Measurements from ENCODE around the gene C1orf159. TPM values are rescaled to one million over a fixed set of nuclear protein-coding genes. Genes with fewer than 3 reads are reported as not detected.
A peak's percentile ranks its signal among the peaks of the same experiment; 100 is the strongest.

Gene C1orf159
- total and polyA plus RNA-seq, 9 of the 15 experiments (the other 6 are each of a cell fraction or from before 2014, with no cell fraction given), result 0.28 to 54.9 (median 10.6) TPM

GRCh38 chr1:1151306-1151705 is 35.4 kb upstream of the C1orf159 start:
- Histone ChIP-seq H3K9me3 (replicated peaks; ENCODE audit: control insufficient read depth, insufficient read depth, low read depth, low read length) (no peaks in the 10 kb centered on the region), H3K4me1 (replicated peaks in 1 of 2; ENCODE audit: control insufficient read depth in 2 of 2, insufficient read depth in 2 of 2, low read length in 2 of 2) (peaks cover 6 to 51% of the 10 kb centered on the region in 2 experiments), H3K9ac (ENCODE audit: insufficient read depth in 1 of 2, low read depth in 2 of 2, low read length in 2 of 2) (no peak overlapping the region), H3K4me3 (no peak overlapping the region), H3K79me2 (ENCODE audit: control insufficient read depth, insufficient read depth, low read length) (no peaks in the 10 kb centered on the region), H4K20me1 (replicated peaks; ENCODE audit: control insufficient read depth, insufficient read depth, low read length) (peaks cover 8% of the 10 kb centered on the region; the same call in 1 of the 2 replicates), H2AFZ (ENCODE audit: low read depth, low read length) (no peak overlapping the region), H3K27me3 (ENCODE audit: control insufficient read depth in 2 of 2, insufficient read depth in 2 of 2, low read length in 2 of 2) (peaks cover 25 to 41% of the 10 kb centered on the region in 2 experiments), H3K27ac (ENCODE audit: extremely low read depth, low read depth, low read length) (no peak overlapping the region), H3K9me1 (ENCODE audit: control insufficient read depth, insufficient read depth, low read length) (no peaks in the 10 kb centered on the region), H3K4me2 (ENCODE audit: insufficient read depth, low read length) (no peak overlapping the region), H3K36me3 (ENCODE audit: control insufficient read depth, insufficient read depth, low read length) (no peaks in the 10 kb centered on the region)
- intact Hi-C loops (cut with micrococcal nuclease) (no loop called here), in situ Hi-C loops (cut with MboI) (no loop called here)
- FAIRE-seq, result no peak
- TF ChIP-seq ZNF384 (IDR thresholded peaks at IDR 0.05; ENCODE audit: low read depth, low read length) (no peak), TGIF2 (CRISPR knock-in tag; IDR thresholded peaks at IDR 0.05) (0 out of 2 replicates have a peak, but pooled peaks have one; percentile 19)
- BruUV-seq (replicated peaks), result no TSS peak
- POLR2A ChIA-PET, result interaction anchor here (0.6 to 0.9 kb wide), 2 partner anchors 27 to 69 kb away, joined by 3 to 4 read pairs; no protein-coding TSS in a partner anchor
- no peak for ATAC-seq
- CTCF ChIA-PET (ENCODE audit: low intra/inter-chr PET ratio), result no interaction called here
- no peak for DNase-seq (ENCODE audit: extremely low read depth in 1 of 4, low spot score in 3 of 4)
- 58% methylated on average over 16 of the region's 21 CpGs for WGBS (ENCODE audit: insufficient coverage, low coverage, missing lambda C conversion rate)

- Histone ChIP-seq H3K9me1 (ENCODE audit: control insufficient read depth, insufficient read depth, low read length) (no peaks in the 10 kb centered on the region), H3K36me3 (ENCODE audit: control insufficient read depth, insufficient read depth, low read length) (no peaks in the 10 kb centered on the region)
- intact Hi-C loops (cut with micrococcal nuclease), result no loop called here
Observed at GRCh38 chr1:1150100-1150499, 34.2 kb upstream of the C1orf159 start.

More at GRCh38 chr1:1150100-1150499, 34.2 kb upstream of the C1orf159 start:
- peaks cover 25 to 43% of the 10 kb centered on the region in 2 experiments for H3K27me3 ChIP-seq (ENCODE audit: control insufficient read depth in 2 of 2, insufficient read depth in 2 of 2, low read length in 2 of 2)
- no peak overlapping the region for H3K4me2 ChIP-seq (ENCODE audit: insufficient read depth, low read length)
- BruUV-seq (replicated peaks), result no TSS peak
- POLR2A ChIA-PET, result interaction anchor here (0.6 kb wide), 2 partner anchors 230 to 1000 kb away, joined by 3 read pairs; no protein-coding TSS in a partner anchor
- H3K4me1 ChIP-seq (replicated peaks in 1 of 2; ENCODE audit: control insufficient read depth in 2 of 2, insufficient read depth in 2 of 2, low read length in 2 of 2), result peaks cover 0 to 57% of the 10 kb centered on the region in 2 experiments; a peak in 3 of 5 replicates
- H3K79me2 ChIP-seq (ENCODE audit: control insufficient read depth, insufficient read depth, low read length), result no peaks in the 10 kb centered on the region
- no peaks in the 10 kb centered on the region for H3K9me3 ChIP-seq (replicated peaks; ENCODE audit: control insufficient read depth, insufficient read depth, low read depth, low read length)
- H4K20me1 ChIP-seq (replicated peaks; ENCODE audit: control insufficient read depth, insufficient read depth, low read length), result peaks cover 8% of the 10 kb centered on the region; the same call in 1 of the 2 replicates
- no peak for FAIRE-seq
- no peak overlapping the region for H3K27ac ChIP-seq (ENCODE audit: extremely low read depth, low read depth, low read length)
- no peak overlapping the region for H3K4me3 ChIP-seq
- CTCF ChIA-PET (ENCODE audit: low intra/inter-chr PET ratio), result no interaction called here
- peak; percentile 17; the same call in 1 of the 3 replicates for ATAC-seq
- TF ChIP-seq MAX (CRISPR knock-in tag; IDR thresholded peaks at IDR 0.05), result 0 out of 2 replicates have a peak, but pooled peaks have one; percentile 23
- no peak for TF ChIP-seq ZBTB43 (CRISPR knock-in tag; IDR thresholded peaks at IDR 0.05)
- 18% methylated on average over 12 of the region's 12 CpGs for WGBS (ENCODE audit: insufficient coverage, low coverage, missing lambda C conversion rate)
- H2AFZ ChIP-seq (ENCODE audit: low read depth, low read length), result no peak overlapping the region
- in situ Hi-C loops (cut with MboI), result no loop called here
- DNase-seq (ENCODE audit: extremely low read depth in 1 of 4, low spot score in 3 of 4), result no peak
- H3K9ac ChIP-seq (ENCODE audit: insufficient read depth in 1 of 2, low read depth in 2 of 2, low read length in 2 of 2), result peak overlapping the region in 1 of 2 experiments; percentile 47; a peak in 2 of 4 replicates
